HepG2 (cell line): ENCODE results near the gene C1orf74. TPM values are rescaled to one million over a fixed set of nuclear protein-coding genes. Genes with fewer than 3 reads are reported as not detected.

Experiments used
- ASH2L ChIP-seq: fragments of 300-600, 200-600 bp; sonication (generic); IDR thresholded peaks from 2 replicates; pipeline ENCODE4 v1.7.0; 2017; ENCODE audit warnings: low read depth, mild to moderate bottlenecking, moderate library complexity, mixed read lengths, low read length; ENCODE audit not compliant: insufficient read length
- MATR3 ChIP-seq: sonication (generic); formaldehyde crosslinking; IDR thresholded peaks from 2 replicates; pipeline ENCODE4 v1.4.0; 2020; ENCODE audit warnings: missing genetic modification reagents
- MED8 ChIP-seq: sonication (generic); formaldehyde crosslinking; IDR thresholded peaks from 2 replicates; pipeline ENCODE4 v1.8.1; 2023; ENCODE audit warnings: mild to moderate bottlenecking, missing genetic modification reagents; ENCODE audit not compliant: insufficient replicate concordance
- NFE2L1 ChIP-seq: sonication (generic); formaldehyde crosslinking; IDR thresholded peaks from 2 replicates; pipeline ENCODE4 v1.4.0; 2020; ENCODE audit warnings: missing genetic modification reagents, mild to moderate bottlenecking, borderline replicate concordance
- SP1 ChIP-seq, 2 experiments: fragments of 450-650 bp in 1 of 2; sonication (generic) in 1 of 2; formaldehyde crosslinking in 1 of 2; IDR thresholded peaks; 2 replicates each; pipeline versions ENCODE4 v1.4.0 to v1.6.1; 2016 to 2020; ENCODE audit warnings: missing genetic modification reagents in 1 of 2
- TOE1 ChIP-seq: sonication (generic); formaldehyde crosslinking; IDR thresholded peaks from 2 replicates; pipeline ENCODE4 v1.4.0; 2020; ENCODE audit warnings: mild to moderate bottlenecking, missing genetic modification reagents
- YEATS2 ChIP-seq: sonication (generic); formaldehyde crosslinking; IDR thresholded peaks from 2 replicates; pipeline ENCODE4 v1.4.0; 2020; ENCODE audit warnings: missing genetic modification reagents, borderline replicate concordance
- ZBTB38 ChIP-seq: sonication (generic); formaldehyde crosslinking; IDR thresholded peaks from 2 replicates; pipeline ENCODE4 v1.5.1; 2020; ENCODE audit warnings: mild to moderate bottlenecking, missing genetic modification reagents
- ZMYM3 ChIP-seq: sonication (generic); formaldehyde crosslinking; IDR thresholded peaks from 2 replicates; pipeline ENCODE4 v1.5.1; 2020; ENCODE audit warnings: mild to moderate bottlenecking, missing genetic modification reagents
- ZNF337 ChIP-seq: sonication (generic); formaldehyde crosslinking; IDR thresholded peaks from 2 replicates; pipeline ENCODE4 v1.5.1; 2020; ENCODE audit warnings: missing genetic modification reagents, low read depth, mild to moderate bottlenecking, borderline replicate concordance
- ZNF556 ChIP-seq: sonication (generic); formaldehyde crosslinking; IDR thresholded peaks from 2 replicates; pipeline ENCODE4 v1.4.0; 2020; ENCODE audit warnings: mild to moderate bottlenecking, missing genetic modification reagents, borderline replicate concordance
- ZNF749 ChIP-seq: sonication (generic); formaldehyde crosslinking; IDR thresholded peaks from 2 replicates; pipeline ENCODE4 v1.8.0; 2022; ENCODE audit warnings: mild to moderate bottlenecking, missing genetic modification reagents, moderate library complexity, borderline replicate concordance
- ZSCAN9 ChIP-seq: IDR thresholded peaks from 2 replicates; pipeline ENCODE4 v1.6.1; 2016; ENCODE audit warnings: borderline replicate concordance
- polyA plus RNA-seq, 8 experiments: library from polyadenylated mRNA; depleted of rRNA in 3 of 8; stranded (reverse) in 7 of 8; unstranded in 1 of 8; fragments of >200 nt; fragmentation: Illumina TruSeq in 4 of 8; extraction: Trizol in 4 of 8; gene quantifications; 2 replicates each; pipeline versions ENCODE4 v1.2.1 to v1.2.3, GENCODE V29; 2011 to 2016; ENCODE audit warnings: low read depth in 4 of 8, missing spikeins in 1 of 8, mixed read lengths in 1 of 8; ENCODE audit not compliant: insufficient read depth in 1 of 8
- total RNA-seq, 5 experiments: library from RNA; depleted of rRNA; stranded (reverse); fragments of >200 nt; fragmentation: Illumina TruSeq; extraction: Trizol; gene quantifications; 2 replicates each; pipeline ENCODE4 v1.2.3, GENCODE V29; 2016; ENCODE audit warnings: low read depth in 1 of 5
- TF ChIP-seq, protein P1 (sequence below): sonication (generic); formaldehyde crosslinking; IDR thresholded peaks from 2 replicates; pipeline ENCODE4 v1.5.0; 2020; ENCODE audit warnings: missing genetic modification reagents
- TF ChIP-seq, protein P2 (sequence below): sonication (generic); formaldehyde crosslinking; IDR thresholded peaks from 2 replicates; pipeline ENCODE4 v1.8.0; 2022; ENCODE audit warnings: missing genetic modification reagents, mild to moderate bottlenecking, moderate library complexity, borderline replicate concordance
- TF ChIP-seq, protein P3 (sequence below): sonication (generic); formaldehyde crosslinking; IDR thresholded peaks from 2 replicates; pipeline ENCODE4 v1.4.0; 2020; ENCODE audit warnings: low read depth, mild to moderate bottlenecking, missing genetic modification reagents
- TF ChIP-seq, protein P4 (sequence below): sonication (generic); formaldehyde crosslinking; IDR thresholded peaks from 2 replicates; pipeline ENCODE4 v1.5.1; 2020; ENCODE audit warnings: mild to moderate bottlenecking, missing genetic modification reagents, moderate library complexity
- TF ChIP-seq, protein P5 (sequence below): sonication (generic); formaldehyde crosslinking; IDR thresholded peaks from 2 replicates; pipeline ENCODE4 v1.5.0; 2020; ENCODE audit warnings: mild to moderate bottlenecking, low read depth, missing genetic modification reagents, borderline replicate concordance

The C1orf74 gene
- total and polyA plus RNA-seq, 2 of the 13 experiments (the other 11 are each of a cell fraction or from before 2014, with no cell fraction given), result 0.33 to 0.71 TPM

DNA sequence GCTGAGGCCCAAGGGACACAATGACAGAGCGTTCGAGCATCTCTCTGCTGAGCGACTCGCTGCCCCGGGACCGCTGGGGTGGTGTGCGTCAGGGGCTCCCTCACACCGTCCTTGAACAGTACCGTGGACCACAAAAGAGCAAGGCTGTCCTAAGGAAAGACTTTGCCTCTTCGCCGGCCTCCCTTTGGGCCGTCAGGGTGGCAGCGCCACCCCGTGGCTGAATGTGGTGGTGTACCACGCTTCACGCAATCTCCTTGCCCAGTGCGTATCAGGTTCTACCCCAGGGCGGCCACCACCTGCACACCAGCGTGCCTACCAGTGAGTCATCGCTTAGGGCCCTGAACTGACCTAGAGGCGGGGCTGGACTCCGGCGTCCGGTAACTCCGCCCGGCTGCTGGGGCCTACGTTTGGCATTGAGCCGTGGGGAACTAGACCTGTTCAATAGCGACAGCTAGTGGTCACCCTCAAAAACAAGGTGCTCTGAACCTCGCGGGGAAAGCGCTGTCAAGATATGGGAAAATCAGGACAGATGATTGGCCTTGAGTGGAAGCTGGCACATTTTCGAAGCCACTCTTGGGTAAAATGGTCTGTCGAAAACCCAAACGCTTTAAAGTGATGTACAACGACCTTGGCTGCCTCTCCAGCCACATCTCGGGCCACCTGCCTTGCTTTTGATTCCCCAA is 36.6 kb downstream of the C1orf74 start (continued):
- TF ChIP-seq, protein P1, sequence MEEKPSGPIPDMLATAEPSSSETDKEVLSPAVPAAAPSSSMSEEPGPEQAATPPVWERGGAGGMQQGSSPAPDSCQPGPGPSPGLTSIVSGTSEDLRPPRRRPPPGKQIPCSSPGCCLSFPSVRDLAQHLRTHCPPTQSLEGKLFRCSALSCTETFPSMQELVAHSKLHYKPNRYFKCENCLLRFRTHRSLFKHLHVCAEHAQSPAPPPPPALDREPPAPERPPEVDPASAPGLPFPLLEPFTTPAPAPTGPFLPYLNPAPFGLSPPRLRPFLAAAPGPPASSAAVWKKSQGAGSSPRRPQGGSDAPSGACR (CRISPR knock-in tag), result 0 out of 2 replicates have a peak, but pooled peaks have one; percentile 45
- TF ChIP-seq SP1 (IDR thresholded peaks at IDR 0.05) (no peak), SP1 (CRISPR knock-in tag; IDR thresholded peaks at IDR 0.05) (0 out of 2 replicates have a peak, but pooled peaks have one; percentile 16), ZSCAN9 (no peak), YEATS2 (CRISPR knock-in tag) (peak; percentile 57; the same call in 1 of the 2 replicates), NFE2L1 (CRISPR knock-in tag) (no peak), MATR3 (CRISPR knock-in tag) (no peak), ZNF337 (no peak), ZMYM3 (CRISPR knock-in tag) (no peak; the same call in 1 of the 2 replicates), MED8 (CRISPR knock-in tag) (no peak), TOE1 (no peak), ZNF556 (CRISPR knock-in tag) (peak; percentile 94; the same call in 1 of the 2 replicates), ZNF749 (no peak), ZBTB38 (CRISPR knock-in tag) (no peak; the same call in 1 of the 2 replicates), ASH2L (peak; percentile 25)
- TF ChIP-seq, protein P2, sequence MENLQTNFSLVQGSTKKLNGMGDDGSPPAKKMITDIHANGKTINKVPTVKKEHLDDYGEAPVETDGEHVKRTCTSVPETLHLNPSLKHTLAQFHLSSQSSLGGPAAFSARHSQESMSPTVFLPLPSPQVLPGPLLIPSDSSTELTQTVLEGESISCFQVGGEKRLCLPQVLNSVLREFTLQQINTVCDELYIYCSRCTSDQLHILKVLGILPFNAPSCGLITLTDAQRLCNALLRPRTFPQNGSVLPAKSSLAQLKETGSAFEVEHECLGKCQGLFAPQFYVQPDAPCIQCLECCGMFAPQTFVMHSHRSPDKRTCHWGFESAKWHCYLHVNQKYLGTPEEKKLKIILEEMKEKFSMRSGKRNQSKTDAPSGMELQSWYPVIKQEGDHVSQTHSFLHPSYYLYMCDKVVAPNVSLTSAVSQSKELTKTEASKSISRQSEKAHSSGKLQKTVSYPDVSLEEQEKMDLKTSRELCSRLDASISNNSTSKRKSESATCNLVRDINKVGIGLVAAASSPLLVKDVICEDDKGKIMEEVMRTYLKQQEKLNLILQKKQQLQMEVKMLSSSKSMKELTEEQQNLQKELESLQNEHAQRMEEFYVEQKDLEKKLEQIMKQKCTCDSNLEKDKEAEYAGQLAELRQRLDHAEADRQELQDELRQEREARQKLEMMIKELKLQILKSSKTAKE (CRISPR knock-in tag), result no peak
- TF ChIP-seq, protein P3, sequence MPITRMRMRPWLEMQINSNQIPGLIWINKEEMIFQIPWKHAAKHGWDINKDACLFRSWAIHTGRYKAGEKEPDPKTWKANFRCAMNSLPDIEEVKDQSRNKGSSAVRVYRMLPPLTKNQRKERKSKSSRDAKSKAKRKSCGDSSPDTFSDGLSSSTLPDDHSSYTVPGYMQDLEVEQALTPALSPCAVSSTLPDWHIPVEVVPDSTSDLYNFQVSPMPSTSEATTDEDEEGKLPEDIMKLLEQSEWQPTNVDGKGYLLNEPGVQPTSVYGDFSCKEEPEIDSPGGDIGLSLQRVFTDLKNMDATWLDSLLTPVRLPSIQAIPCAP (CRISPR knock-in tag), result no peak
- TF ChIP-seq, protein P4, sequence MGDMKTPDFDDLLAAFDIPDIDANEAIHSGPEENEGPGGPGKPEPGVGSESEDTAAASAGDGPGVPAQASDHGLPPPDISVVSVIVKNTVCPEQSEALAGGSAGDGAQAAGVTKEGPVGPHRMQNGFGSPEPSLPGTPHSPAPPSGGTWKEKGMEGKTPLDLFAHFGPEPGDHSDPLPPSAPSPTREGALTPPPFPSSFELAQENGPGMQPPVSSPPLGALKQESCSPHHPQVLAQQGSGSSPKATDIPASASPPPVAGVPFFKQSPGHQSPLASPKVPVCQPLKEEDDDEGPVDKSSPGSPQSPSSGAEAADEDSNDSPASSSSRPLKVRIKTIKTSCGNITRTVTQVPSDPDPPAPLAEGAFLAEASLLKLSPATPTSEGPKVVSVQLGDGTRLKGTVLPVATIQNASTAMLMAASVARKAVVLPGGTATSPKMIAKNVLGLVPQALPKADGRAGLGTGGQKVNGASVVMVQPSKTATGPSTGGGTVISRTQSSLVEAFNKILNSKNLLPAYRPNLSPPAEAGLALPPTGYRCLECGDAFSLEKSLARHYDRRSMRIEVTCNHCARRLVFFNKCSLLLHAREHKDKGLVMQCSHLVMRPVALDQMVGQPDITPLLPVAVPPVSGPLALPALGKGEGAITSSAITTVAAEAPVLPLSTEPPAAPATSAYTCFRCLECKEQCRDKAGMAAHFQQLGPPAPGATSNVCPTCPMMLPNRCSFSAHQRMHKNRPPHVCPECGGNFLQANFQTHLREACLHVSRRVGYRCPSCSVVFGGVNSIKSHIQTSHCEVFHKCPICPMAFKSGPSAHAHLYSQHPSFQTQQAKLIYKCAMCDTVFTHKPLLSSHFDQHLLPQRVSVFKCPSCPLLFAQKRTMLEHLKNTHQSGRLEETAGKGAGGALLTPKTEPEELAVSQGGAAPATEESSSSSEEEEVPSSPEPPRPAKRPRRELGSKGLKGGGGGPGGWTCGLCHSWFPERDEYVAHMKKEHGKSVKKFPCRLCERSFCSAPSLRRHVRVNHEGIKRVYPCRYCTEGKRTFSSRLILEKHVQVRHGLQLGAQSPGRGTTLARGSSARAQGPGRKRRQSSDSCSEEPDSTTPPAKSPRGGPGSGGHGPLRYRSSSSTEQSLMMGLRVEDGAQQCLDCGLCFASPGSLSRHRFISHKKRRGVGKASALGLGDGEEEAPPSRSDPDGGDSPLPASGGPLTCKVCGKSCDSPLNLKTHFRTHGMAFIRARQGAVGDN (CRISPR knock-in tag), result peak; percentile 79
- TF ChIP-seq, protein P5, sequence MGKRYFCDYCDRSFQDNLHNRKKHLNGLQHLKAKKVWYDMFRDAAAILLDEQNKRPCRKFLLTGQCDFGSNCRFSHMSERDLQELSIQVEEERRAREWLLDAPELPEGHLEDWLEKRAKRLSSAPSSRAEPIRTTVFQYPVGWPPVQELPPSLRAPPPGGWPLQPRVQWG (CRISPR knock-in tag), result no peak
